ENCODE data around the gene RANGRF. TPM values are rescaled to one million over a fixed set of nuclear protein-coding genes. Genes with fewer than 3 reads are reported as not detected.
"Not testable (repeated sequence)": the region's sequence is repeated elsewhere in the genome, so short reads cannot be mapped to it uniquely, and the experiment has no call there.

Gene RANGRF, protein sequence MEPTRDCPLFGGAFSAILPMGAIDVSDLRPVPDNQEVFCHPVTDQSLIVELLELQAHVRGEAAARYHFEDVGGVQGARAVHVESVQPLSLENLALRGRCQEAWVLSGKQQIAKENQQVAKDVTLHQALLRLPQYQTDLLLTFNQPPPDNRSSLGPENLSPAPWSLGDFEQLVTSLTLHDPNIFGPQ
- 23.2 TPM for total RNA-seq
- long read RNA-seq, transcript RANGRF-201 (5 exons, 1,009 nt): major isoform, 17 of 34 reads
- long read RNA-seq, transcript RANGRF-202 (4 exons, 1,074 nt): minor isoform, 5 of 34 reads
- long read RNA-seq, partial matches to known transcripts: 4 of 34 reads
- long read RNA-seq, other reads (novel, unspliced or antisense): 2 of 34 reads

DNA sequence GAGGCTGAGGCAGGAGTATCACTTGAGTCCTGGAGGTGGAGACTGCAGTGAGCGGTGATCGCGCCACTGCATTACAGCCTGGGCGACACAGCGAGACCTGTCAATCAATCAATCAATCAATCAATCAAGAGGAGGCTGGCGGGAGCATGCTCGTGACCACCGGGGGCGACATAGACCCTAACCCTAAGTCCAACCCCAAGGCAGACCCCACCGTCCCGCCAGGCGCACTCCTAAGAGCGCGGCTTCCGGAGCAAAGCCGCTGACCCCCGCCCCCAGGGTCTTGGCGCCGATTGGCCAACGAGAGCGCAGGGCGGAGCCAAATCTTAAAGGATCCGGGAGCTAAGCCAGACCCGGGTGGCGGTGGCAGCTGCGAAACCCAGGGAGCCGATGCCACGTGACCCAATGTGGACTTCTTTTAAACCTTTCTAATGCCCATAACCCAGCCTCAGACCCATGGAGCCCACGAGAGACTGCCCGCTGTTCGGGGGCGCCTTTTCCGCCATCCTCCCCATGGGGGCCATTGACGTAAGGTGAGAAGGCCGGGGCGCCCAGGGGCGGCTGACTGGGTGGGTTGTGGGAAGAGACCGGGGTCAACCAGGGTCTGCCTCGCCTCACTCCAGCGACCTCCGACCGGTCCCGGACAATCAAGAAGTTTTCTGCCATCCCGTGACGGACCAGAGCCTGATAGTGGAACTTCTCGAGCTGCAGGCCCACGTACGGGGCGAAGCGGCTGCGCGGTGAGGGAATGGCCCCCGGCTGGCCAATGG, at the start of gene RANGRF:
Gene RANGRF, plus strand, starts transcription at position 335 of the 767 bp plus-strand sequence. Its CDS starts 119 bp downstream, at position 454.
- intact Hi-C loops (cut with DNase I): no loop called here
- peak; percentile 97 for ATAC-seq (ENCODE audit: poor library complexity)
- DNase-seq: peak; percentile 94

DNA sequence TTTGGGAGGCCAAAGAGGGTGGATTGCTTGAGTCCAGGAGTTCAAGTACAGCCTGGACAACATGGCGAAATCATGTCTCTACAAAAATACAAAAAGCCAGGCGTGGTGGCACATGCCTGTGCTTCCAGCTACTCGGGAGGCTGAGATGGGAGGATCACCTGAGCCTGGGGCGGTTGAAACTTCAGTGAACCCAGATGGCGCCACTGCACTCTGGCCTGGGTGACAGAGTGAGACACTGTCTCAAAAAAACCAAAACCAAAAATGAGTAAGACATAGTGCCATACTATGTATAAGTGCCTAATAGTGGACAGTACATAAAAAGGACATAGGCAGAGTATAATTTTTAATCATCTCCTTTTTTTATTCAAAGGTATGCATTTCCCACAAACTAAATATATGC, 44.6 kb upstream of the RANGRF start:
- DNase-seq (no peak), ATAC-seq (ENCODE audit: poor library complexity) (no peak)
- intact Hi-C loops (cut with DNase I): loop anchor here (10.0 kb wide), 1 partner anchor 51 kb away; the partner anchor contains the start of gene SLC25A35

DNA sequence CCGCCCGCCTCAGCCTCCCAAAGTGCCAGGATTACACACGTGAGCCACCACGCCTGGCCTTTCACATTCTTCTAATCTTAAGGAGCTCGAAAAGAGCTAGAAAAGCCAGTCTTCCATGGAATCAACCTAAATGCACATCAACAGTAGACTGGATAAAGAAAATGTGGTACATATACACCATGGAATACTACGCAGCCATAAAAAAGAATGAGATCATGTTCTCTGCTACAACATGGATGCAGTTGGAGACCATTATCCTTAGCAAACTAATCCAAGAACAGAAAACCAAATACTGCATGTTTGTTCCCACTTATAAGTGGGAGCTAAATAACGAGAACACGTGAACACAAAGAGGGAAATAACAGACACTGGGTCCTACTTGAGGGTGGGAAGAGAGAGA, 43.7 kb upstream of the RANGRF start:
- ATAC-seq (ENCODE audit: poor library complexity) (no peak), DNase-seq (no peak)
- intact Hi-C loops (cut with DNase I): loop anchor here (10.0 kb wide), 1 partner anchor 50 kb away; the partner anchor contains the start of gene SLC25A35

DNA sequence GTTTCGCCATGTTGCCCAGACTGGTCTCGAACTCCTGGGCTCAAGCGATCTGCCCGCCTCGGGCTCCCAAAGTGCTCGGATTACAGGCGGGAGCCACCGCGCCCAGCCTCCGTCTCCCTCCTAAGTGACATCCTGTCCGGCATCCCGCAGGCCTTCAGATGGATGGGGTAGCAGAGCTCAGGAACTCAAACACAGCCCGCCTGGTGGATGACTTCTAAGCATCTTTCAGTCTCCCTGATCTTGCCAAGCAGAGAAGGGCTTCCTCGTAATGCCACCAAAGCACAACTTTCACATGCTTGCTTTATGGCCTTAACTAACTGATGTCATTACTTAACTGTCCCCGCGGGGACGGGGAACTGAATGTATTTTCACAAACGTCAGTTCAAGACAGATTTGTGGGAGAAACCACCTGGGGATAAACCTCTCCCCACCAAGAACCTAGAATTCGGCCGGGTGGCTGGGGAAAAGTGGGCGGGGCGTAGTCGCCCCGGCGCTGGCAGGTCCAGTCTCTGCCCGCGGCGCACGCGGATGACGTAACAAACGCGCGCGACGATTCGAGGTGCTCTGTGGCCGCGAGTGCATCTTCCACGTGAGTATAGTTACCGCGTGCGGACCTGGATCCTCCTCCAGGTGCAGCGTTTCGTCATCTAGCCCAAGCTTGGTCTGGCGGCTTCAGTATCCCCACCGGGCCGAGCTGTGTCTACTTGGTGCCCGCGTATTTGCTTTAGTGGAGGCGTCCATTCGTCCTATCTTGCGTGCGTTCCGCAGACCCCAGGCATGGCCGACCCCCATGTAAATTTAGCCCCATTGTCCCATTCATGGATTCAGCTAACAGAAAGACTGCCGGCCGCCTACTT, 39.5 kb upstream of the RANGRF start, which contains the start of gene PFAS:
Gene PFAS, plus strand, starts transcription at position 539 of the 857 bp plus-strand sequence. CDS start 4,649 bp downstream, outside the sequence.
- intact Hi-C loops (cut with DNase I): loop anchor here (10.0 kb wide), 1 partner anchor 46 kb away; the partner anchor contains the start of gene SLC25A35
- DNase-seq (peak; percentile 98), ATAC-seq (ENCODE audit: poor library complexity) (peak; percentile 88)

DNA sequence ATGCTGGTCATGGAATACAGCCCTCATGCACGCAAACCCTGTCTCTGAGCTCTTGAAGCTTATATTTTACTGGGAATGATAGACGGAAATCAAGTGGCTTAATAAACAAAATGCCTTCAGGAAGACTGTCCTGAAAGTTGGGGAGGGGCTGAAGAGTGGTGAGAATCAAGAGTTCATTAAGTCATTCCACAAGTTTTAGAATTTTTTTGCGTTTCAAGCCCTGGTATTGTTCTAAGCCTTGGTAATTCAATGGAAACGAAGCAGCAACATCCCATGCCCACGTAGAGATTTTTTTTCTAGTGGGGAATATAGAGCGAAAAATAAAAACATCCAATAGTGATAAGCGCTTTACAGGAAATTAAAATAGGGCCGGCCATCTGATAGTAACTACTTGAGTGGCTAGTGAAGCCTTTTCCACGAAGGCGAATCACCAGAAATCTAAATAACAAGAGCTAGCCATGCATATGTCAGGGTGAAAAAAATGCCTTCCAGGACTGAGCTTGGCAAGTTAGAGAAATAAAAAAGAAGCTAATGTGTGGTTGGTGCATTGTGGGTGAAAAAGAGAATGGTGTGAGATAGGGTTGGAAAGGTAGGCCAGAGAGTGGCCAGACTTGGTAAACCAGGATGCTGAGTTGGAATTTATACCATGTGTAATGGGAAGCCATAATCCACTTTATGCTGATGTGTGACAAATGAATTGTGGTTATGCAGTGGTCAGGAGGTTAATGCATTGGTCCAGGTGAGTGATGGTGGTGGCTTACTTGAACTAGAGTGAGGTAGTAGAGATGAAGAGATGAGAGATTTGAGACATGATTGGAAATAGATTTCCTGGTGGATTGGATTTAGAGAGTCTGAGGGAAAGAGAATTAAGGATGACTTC, 38.6 kb upstream of the RANGRF start:
- ATAC-seq (ENCODE audit: poor library complexity): no peak
- no peak for DNase-seq
- intact Hi-C loops (cut with DNase I): loop anchor here (10.0 kb wide), 1 partner anchor 45 kb away; the partner anchor contains the start of gene SLC25A35

DNA sequence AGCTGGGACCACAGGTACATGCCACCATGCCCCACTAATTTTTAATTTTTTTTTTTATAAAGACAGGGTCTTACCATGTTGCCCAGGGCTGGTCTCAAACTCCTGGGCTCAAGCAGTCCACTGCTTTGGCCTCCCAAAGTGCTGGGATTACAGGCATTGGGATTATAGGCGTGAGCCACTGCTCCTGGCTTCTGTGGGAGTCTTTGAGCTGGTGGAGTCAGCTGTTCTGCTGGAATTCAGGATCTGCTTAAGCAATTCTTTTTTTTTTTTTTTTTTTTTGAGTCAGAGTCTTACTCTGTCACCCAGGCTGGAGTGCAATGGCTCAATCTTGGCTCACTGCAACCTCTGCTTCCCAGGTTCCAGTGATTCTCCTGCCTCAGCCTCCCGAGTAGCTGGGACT, 37.1 kb upstream of the RANGRF start:
- DNase-seq; ATAC-seq (ENCODE audit: poor library complexity); intact Hi-C loops (cut with DNase I): not testable (repeated sequence)

DNA sequence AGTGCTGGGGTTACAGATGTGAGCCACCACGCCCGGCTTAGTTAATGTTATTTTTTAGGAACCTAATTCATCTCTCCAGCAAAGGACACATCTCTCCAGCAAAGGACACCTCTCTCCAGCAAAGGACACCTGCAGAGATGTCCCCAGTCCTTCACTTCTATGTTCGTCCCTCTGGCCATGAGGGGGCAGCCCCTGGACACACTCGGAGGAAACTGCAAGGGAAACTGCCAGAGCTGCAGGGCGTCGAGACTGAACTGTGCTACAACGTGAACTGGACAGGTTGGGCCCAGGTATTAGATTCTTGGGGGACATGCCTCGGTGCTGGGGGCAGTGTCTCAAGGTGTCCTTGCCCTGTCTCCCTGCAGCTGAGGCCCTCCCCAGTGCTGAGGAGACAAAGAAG, 34.7 kb upstream of the RANGRF start:
- DNase-seq: no peak
- intact Hi-C loops (cut with DNase I): no loop called here

DNA sequence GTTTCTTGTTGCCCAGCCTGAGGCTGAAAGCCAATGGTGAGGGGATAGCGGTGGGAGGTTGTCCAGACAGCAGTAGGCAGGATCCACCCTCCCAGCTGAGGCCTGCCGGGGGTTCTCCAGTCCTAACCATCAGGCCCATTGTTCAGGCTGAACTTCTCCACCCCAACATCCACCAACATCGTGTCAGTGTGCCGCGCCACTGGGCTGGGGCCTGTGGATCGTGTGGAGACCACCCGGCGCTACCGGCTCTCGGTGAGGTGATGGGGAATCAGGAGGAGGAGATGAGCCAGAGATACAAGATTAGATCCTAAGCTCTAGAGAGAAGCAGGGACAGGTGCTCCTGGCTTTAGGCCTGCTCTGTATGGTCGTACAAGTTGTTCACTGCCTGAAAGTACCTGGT, 33.6 kb upstream of the RANGRF start:
- no peak for ATAC-seq (ENCODE audit: poor library complexity)
- intact Hi-C loops (cut with DNase I): no loop called here
- DNase-seq: no peak

More for the DNA sequence above, 34.7 kb upstream of the RANGRF start:
- no peak for ATAC-seq (ENCODE audit: poor library complexity)

DNA sequence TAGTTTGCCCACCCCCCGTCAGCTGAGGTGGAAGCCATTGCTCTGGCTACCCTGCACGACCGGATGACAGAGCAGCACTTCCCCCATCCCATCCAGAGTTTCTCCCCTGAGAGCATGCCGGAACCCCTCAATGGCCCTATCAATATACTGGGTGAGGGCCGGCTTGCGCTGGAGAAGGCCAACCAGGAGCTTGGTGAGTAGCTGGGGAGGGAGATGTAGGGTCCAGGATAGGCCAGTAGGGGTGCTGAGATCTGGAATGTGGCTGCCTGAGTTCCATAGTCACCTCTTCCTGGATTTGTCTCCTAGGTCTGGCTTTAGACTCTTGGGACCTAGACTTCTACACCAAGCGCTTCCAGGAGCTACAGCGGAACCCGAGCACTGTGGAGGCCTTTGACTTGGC, 33.0 kb upstream of the RANGRF start:
- intact Hi-C loops (cut with DNase I): no loop called here
- DNase-seq (no peak), ATAC-seq (ENCODE audit: poor library complexity) (no peak)

DNA sequence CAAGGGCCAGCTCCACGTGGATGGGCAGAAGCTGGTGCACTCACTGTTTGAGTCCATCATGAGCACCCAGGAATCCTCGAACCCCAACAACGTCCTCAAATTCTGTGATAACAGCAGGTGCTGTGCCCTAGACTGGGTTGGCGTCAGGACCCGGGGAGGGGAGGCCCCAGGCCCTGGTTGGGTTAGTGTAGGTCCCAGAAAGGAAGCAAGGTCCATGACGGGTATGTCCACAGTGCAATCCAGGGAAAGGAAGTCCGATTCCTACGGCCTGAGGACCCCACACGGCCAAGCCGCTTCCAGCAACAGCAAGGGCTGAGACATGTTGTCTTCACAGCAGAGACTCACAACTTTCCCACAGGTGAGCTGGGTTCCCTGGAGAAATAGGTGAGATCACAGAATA, 32.2 kb upstream of the RANGRF start:
- ATAC-seq (ENCODE audit: poor library complexity) (no peak), DNase-seq (no peak)
- intact Hi-C loops (cut with DNase I): no loop called here

DNA sequence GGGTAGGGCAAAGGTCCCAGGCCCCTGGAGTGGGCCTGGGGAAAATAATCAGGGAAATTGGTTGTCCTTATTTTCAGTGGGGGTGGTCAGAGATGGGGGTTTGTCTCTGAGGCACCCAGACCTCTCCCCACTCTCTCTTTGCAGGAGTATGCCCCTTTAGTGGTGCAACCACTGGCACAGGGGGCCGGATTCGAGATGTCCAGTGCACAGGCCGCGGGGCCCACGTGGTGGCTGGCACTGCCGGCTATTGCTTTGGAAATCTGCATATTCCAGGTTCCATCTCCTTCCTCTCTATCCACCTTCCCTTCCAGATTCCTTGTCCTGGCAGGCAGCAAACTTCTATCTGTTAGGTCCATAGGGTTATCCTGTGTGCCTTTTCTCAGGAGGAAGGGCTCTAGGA, 31.8 kb upstream of the RANGRF start:
- DNase-seq: no peak
- no peak for ATAC-seq (ENCODE audit: poor library complexity)

DNA sequence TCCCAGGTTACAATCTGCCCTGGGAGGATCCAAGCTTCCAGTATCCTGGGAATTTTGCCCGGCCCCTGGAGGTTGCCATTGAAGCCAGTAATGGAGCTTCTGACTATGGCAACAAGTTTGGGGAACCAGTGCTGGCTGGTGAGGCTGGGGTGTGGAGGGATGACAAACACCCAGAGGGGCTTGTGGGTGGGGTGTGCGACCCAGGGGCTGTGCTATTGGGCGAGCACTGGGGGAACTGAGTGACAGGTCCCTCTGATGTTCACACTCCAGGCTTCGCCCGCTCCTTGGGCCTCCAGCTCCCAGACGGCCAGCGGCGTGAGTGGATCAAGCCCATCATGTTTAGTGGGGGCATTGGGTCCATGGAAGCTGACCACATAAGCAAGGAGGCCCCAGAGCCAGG, 30.7 kb upstream of the RANGRF start:
- intact Hi-C loops (cut with DNase I): no loop called here
- DNase-seq: no peak
- ATAC-seq (ENCODE audit: poor library complexity): no peak

More for the DNA sequence above, 31.8 kb upstream of the RANGRF start:
- intact Hi-C loops (cut with DNase I): no loop called here

DNA sequence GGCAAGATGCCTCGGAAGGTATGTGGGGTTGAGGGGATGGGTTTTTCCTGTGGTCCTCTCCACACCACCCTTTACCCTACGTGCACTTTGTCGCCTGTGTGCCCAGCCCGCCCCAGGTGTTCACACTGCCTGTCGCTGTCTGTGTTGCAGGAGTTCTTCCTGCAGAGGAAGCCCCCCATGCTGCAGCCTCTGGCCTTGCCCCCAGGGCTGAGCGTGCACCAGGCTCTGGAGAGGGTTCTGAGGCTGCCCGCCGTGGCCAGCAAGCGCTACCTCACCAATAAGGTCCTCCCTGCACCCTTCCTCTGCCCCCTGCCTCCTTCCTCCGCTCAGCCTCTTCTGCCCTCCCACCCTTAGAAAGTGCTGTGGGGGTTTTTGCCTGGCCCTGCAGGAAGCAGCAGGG, 24.1 kb upstream of the RANGRF start:
- DNase-seq (no peak), ATAC-seq (ENCODE audit: poor library complexity) (no peak)
- intact Hi-C loops (cut with DNase I): no loop called here

DNA sequence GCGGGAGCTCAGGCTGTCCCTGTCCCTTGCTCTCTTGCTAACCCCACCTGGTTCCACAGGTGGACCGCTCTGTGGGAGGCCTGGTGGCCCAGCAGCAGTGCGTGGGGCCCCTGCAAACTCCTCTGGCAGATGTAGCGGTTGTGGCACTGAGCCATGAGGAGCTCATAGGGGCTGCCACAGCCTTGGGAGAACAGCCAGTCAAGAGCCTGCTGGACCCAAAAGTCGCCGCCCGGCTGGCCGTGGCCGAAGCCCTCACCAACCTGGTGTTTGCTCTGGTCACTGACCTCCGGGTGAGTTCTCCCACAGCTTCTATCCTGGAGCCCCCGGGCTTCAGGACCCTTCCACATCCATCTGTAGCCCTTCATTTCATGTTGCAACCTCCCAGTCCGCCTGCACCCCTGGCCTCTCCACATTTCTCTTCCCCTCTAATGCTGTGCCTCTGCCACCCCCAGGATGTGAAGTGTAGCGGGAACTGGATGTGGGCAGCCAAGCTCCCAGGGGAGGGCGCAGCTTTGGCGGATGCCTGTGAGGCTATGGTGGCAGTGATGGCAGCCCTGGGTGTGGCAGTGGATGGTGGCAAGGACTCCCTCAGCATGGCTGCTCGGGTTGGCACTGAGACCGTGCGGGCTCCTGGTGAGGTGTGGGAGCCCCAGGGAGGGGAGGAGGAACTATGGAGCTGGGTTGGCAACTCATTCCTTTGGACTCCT, 23.5 kb upstream of the RANGRF start:
- intact Hi-C loops (cut with DNase I): no loop called here
- DNase-seq: no peak
- no peak for ATAC-seq (ENCODE audit: poor library complexity)

DNA sequence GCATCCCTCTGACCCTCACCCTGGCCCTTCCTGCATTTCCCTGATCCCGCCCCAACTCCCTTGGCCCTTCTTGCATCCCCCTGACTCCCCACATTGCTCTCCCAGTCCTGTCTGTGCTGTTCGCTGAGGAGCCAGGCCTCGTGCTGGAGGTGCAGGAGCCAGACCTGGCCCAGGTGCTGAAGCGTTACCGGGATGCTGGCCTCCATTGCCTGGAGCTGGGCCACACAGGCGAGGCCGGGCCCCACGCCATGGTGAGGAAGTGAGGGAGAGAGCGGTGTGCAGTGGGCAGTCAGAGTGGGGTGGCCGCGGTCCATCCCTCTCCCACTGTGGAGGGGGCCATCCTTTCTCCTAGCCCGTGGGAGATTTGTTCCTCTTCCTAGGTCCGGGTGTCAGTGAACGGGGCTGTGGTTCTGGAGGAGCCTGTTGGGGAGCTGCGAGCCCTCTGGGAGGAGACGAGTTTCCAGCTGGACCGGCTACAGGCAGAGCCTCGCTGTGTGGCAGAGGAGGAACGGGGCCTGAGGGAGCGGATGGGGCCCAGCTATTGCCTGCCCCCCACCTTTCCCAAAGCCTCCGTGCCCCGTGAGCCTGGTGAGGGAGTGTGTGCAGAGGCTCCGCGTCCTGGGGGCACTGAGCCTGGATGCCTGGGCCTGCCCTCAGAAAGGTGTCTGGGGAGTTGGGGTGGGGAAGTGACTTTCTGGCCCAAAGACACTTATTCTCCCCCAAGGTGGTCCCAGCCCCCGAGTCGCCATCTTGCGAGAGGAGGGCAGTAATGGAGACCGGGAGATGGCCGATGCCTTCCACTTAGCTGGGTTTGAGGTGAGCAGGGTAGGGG, 21.6 kb upstream of the RANGRF start:
- intact Hi-C loops (cut with DNase I): no loop called here
- no peak for DNase-seq
- no peak for ATAC-seq (ENCODE audit: poor library complexity)

DNA sequence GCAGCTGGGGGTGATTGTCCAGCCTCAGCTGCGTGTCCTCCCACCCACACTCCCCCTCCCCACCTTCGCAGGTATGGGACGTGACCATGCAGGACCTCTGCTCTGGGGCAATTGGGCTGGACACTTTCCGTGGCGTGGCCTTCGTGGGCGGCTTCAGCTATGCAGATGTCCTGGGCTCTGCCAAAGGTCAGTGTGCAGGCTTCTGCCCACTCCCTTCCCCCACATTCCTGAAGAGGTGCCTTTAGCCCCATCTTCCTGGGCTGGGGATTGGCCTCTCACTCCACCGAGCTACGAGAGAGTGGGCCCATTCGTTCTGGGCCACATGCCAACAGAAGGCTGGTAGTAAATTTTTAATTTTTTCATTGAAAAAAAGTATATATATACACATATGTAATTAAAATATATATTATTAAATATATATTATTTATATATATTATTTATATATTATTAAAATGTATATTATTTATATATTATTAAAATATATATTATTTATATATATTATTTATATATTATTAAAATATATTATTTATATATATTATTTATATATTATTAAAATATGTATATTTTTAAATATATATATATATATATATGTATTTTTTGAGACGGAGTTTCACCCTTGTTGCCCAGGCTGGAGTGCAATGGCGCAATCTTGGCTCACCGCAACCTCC, 20.9 kb upstream of the RANGRF start:
- DNase-seq (no peak), ATAC-seq (ENCODE audit: poor library complexity) (no peak)
- intact Hi-C loops (cut with DNase I): no loop called here
